ENCODE measurements around the gene PLEKHG1.

PLEKHG1 gene

DNA sequence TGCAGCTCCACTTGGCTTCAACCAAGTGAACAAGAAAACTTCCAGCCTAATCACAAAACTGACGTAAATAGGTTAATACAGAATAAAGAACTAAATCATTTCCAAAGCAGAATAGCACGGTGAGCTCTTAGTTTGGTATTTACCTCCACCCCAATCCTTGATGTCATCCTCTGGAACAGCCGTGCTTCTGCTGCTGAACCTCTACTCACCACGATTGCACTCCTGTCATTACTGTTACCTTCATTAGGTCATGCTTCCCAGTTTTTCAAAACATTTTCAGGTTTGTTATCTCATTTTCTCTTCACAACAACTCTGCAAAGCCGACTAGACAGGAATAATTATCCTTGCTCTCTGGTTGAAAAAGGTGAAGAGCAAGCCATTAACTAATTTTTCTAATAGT is 15.6 kb upstream of the PLEKHG1 start:
- no peak for TF ChIP-seq EZH2 (IDR thresholded peaks at IDR 0.05; ENCODE audit: borderline replicate concordance, low read length)
- TF ChIP-seq, protein P1, sequence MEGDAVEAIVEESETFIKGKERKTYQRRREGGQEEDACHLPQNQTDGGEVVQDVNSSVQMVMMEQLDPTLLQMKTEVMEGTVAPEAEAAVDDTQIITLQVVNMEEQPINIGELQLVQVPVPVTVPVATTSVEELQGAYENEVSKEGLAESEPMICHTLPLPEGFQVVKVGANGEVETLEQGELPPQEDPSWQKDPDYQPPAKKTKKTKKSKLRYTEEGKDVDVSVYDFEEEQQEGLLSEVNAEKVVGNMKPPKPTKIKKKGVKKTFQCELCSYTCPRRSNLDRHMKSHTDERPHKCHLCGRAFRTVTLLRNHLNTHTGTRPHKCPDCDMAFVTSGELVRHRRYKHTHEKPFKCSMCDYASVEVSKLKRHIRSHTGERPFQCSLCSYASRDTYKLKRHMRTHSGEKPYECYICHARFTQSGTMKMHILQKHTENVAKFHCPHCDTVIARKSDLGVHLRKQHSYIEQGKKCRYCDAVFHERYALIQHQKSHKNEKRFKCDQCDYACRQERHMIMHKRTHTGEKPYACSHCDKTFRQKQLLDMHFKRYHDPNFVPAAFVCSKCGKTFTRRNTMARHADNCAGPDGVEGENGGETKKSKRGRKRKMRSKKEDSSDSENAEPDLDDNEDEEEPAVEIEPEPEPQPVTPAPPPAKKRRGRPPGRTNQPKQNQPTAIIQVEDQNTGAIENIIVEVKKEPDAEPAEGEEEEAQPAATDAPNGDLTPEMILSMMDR (IDR thresholded peaks at IDR 0.05; ENCODE audit: low read length) = no peak
- Histone ChIP-seq H3K27me3 (ENCODE audit: insufficient read depth, low read length) (no peaks in the 10 kb centered on the region), H3K36me3 (ENCODE audit: insufficient read depth, low read length) (no peaks in the 10 kb centered on the region), H3F3A (ENCODE audit: insufficient read depth, low read length) (0 out of 2 replicates have a peak, but pooled peaks cover 2% of the 10 kb centered on the region), H4K20me1 (ENCODE audit: insufficient read depth, low read length) (no peaks in the 10 kb centered on the region), H3K4me3 (ENCODE audit: low read depth, low read length, poor library complexity, severe bottlenecking) (no peak overlapping the region), H2AFZ (ENCODE audit: low read length) (no peak overlapping the region), H3K9me3 (ENCODE audit: low read length) (no peaks in the 10 kb centered on the region), H3K9ac (ENCODE audit: low read length) (no peak overlapping the region), H3K4me2 (ENCODE audit: low read length) (no peak overlapping the region), H3K4me1 (ENCODE audit: insufficient read depth, low read length, severe bottlenecking) (peaks cover 20% of the 10 kb centered on the region), H3K9me2 (ENCODE audit: low read depth, low read length) (no peaks in the 10 kb centered on the region), H3K27ac (ENCODE audit: low read depth, low read length, poor library complexity, severe bottlenecking) (no peak overlapping the region), H3K79me2 (ENCODE audit: insufficient read depth, low read length) (no peaks in the 10 kb centered on the region)

DNA sequence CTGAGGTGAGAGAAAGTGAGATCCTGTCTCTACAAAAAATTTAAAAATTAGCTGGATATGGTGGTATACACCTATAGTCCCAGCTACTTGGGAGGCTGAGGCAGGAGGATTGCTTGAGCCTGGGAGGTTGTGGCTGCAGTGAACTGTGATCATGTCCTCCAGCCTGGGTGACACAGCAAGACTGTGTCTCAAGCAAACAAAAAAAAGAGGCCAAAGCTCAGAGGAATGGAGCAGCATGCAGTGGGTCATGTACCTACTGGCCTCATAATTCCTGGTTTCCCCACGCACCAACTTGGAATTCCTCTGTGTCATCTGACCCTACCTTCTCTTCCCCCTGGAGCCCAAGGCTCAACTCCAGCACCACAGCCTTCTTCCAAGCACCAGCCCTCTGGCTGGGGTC is 15.1 kb upstream of the PLEKHG1 start:
- Histone ChIP-seq H3K9me2 (ENCODE audit: low read depth, low read length) (no peaks in the 10 kb centered on the region), H3K4me2 (ENCODE audit: low read length) (no peak overlapping the region), H3K4me1 (ENCODE audit: insufficient read depth, low read length, severe bottlenecking) (peaks cover 20% of the 10 kb centered on the region), H3K9ac (ENCODE audit: low read length) (no peak overlapping the region), H3K4me3 (ENCODE audit: low read depth, low read length, poor library complexity, severe bottlenecking) (no peak overlapping the region), H3K36me3 (ENCODE audit: insufficient read depth, low read length) (no peaks in the 10 kb centered on the region), H3F3A (ENCODE audit: insufficient read depth, low read length) (0 out of 2 replicates have a peak, but pooled peaks cover 2% of the 10 kb centered on the region), H3K27me3 (ENCODE audit: insufficient read depth, low read length) (no peaks in the 10 kb centered on the region), H3K9me3 (ENCODE audit: low read length) (no peaks in the 10 kb centered on the region), H3K27ac (ENCODE audit: low read depth, low read length, poor library complexity, severe bottlenecking) (no peak overlapping the region), H3K79me2 (ENCODE audit: insufficient read depth, low read length) (no peaks in the 10 kb centered on the region), H2AFZ (ENCODE audit: low read length) (no peak overlapping the region), H4K20me1 (ENCODE audit: insufficient read depth, low read length) (no peaks in the 10 kb centered on the region)
- TF ChIP-seq EZH2 (IDR thresholded peaks at IDR 0.05; ENCODE audit: borderline replicate concordance, low read length) = no peak
- TF ChIP-seq, protein P1 (IDR thresholded peaks at IDR 0.05; ENCODE audit: low read length) = no peak

DNA sequence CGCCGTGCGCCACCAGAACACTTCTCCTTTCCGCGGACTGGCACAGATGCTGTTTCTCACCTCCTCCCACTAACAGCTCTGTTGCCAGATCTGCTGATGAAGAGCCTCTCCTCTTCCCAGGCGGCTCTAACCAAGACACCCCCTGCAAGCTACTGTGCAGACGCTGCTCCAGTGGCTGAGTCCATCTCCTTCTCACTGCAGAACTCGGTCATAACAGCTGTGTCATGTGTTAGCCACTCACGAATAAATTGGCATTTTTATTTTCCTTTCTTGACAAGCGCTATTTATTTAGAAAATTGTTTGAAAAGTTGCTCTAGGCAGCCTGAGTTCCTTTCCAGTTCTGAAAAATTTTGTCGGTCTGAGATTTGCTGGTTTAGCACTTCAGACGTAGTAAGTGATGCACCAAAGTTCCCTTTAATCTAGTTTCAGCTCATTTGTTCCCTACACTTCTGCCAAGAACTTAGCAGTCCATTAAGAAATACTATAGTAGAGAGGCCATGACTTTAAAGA is 12.8 kb upstream of the PLEKHG1 start:
- Histone ChIP-seq H3K27ac (ENCODE audit: low read depth, low read length, poor library complexity, severe bottlenecking) (no peak overlapping the region), H3K36me3 (ENCODE audit: insufficient read depth, low read length) (no peaks in the 10 kb centered on the region), H3K4me1 (ENCODE audit: insufficient read depth, low read length, severe bottlenecking) (peaks cover 31% of the 10 kb centered on the region), H3K9me3 (ENCODE audit: low read length) (no peaks in the 10 kb centered on the region), H4K20me1 (ENCODE audit: insufficient read depth, low read length) (no peaks in the 10 kb centered on the region), H3K27me3 (ENCODE audit: insufficient read depth, low read length) (no peaks in the 10 kb centered on the region), H3K79me2 (ENCODE audit: insufficient read depth, low read length) (no peaks in the 10 kb centered on the region), H3K4me3 (ENCODE audit: low read depth, low read length, poor library complexity, severe bottlenecking) (no peak overlapping the region), H3K9me2 (ENCODE audit: low read depth, low read length) (no peaks in the 10 kb centered on the region), H3K4me2 (ENCODE audit: low read length) (no peak overlapping the region), H2AFZ (ENCODE audit: low read length) (no peak overlapping the region), H3K9ac (ENCODE audit: low read length) (no peak overlapping the region), H3F3A (ENCODE audit: insufficient read depth, low read length) (no peaks in the 10 kb centered on the region)
- TF ChIP-seq, protein P1 (IDR thresholded peaks at IDR 0.05; ENCODE audit: low read length) = no peak
- TF ChIP-seq EZH2 (IDR thresholded peaks at IDR 0.05; ENCODE audit: borderline replicate concordance, low read length) = no peak
